HG02588 (cell line): ENCODE data around the gene ANG.

ENCODE experiments used
- ATAC-seq: cut with Tn5 transposase; IDR thresholded peaks from one replicate; pipeline ENCODE4 v1.9.1; 2021; ENCODE audit warnings: mild to moderate bottlenecking, moderate library complexity; ENCODE audit not compliant: unreplicated experiment

ANG gene

GRCh38 chr14:20675669-20676068 is 12.9 kb upstream of the ANG start:
- ATAC-seq: no peak

DNA sequence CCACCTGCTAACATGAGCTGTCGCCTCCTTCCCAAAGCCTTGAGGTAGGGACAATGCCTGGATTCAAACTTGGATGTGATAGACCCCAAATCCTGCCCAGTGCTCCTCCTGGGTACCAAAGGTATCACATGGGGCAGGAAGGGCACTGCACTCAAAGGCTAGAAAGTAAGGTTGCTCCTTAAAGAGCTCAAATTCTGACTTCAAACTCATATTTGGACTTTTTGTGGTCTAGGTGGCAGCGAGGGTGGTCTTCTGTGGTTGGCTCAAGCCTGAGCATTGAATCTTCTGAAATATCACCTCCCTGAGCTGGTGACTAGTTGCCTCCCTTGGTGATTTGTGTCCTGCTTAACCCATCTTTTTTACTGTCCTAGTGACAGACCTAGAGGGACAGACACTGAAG is 12.5 kb upstream of the ANG start:
- ATAC-seq: no peak

- no peak for ATAC-seq
Measured at GRCh38 chr14:20679907-20680306, 8.7 kb upstream of the ANG start.

DNA sequence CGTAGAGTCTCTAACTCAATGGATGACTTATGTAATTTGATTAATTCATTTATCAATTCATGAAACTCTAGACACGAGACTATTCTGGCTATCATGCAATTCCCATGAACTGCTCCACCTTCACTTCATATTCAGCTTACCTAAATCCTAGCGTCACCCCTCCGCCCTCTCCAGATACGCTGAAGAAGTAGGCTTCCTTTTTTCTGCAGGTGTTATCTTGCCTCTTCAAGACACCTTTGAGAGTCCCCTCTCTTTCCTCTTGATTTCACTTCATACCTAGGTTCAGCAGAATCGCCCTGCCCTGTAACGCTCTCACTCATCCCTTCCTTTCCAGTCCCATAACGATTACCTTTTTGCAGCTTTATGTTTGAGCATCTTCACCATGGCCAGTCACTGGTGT is 8.2 kb upstream of the ANG start:
- ATAC-seq: no peak

GRCh38 chr14:20680843-20681347 is 7.7 kb upstream of the ANG start:
- ATAC-seq: peak; percentile 24

DNA sequence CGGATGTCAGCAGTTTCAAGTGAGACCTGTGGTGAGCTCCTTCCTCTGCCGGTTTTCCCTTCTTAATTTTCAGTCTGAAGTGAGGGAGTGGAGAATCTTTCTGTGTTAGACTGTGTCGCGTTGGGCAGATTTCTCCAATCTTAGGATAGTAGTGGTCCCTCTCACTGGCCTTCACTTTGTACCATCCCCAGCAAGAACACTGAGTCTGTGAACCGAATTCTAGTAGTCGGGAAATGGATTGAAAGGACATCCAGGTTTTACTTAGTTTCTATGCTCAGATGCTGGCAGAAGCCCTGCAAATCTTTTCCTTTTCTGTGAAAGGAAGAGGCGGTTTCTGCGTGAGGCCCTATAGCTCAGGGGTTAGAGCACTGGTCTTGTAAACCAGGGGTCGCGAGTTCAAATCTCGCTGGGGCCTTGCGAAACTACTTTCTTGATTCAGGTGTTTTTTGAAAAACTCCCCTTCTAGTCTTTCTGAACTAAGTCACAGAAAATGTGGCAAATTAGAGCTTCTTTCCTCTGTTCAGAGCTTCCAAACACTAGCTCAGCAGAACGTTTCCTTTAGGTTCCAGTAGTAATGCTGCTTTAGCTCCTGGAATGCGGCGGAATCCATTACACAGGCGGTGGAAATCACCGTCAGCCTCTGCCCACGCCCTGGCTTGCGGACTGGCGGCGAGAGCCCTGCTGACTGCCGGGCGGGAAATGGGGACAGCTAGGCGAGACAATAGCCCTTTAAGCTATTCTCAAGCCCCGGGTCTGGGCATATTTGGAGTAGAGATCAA is 7.0 kb upstream of the ANG start:
- ATAC-seq: peak; percentile 18

DNA sequence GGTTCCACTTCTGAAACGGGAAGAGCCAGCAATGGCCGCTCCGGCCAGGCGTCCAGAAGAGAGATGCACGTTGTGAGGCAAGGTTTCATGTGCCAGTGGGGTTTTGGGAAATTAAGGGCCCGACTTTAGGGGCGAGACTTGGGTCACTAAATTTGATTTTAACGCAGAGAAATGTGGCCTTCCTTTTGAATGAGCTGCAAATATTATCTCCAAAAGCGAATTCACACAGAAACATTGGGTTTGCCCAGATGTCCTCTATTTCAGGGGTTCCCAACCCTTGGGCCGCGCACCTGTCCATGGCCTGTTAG is 6.5 kb upstream of the ANG start:
- no peak for ATAC-seq

- peak; percentile 35 for ATAC-seq
Measured at GRCh38 chr14:20682435-20683124, 6.0 kb upstream of the ANG start.

DNA sequence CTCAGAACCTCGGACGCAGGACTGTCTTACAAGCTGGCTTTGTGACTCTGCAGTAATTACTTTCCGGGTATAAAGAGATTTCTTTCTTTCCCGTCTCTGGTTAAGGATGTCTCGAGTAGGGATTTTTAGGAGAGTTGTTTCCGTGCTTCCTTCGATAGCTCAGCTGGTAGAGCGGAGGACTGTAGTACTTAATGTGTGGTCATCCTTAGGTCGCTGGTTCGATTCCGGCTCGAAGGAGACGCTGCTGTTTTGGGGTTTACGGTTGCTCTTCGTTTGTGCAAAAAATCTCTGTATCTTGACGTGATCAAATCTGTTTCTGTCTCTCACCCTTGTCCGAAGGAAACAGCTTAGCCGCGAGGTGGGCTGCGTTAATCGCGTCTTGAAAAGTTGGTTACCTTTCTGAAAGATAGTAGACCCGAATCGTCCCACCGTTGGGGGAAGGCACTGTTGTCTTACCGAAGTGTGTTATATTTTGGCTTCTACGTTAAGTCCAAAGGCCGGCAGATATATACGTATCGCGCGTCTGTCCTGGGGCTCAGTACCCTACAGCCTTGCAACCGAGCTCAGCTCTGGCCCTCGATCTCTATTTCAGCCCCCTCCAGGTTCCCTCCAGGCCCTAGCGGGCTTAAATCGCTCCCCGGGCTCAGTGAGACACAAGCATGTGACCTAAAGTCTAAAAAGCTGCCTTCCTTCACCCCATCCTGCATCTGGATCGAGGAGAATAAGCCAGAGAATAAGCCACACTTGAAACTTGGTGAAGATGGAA is 5.3 kb upstream of the ANG start:
- peak; percentile 24 for ATAC-seq

DNA sequence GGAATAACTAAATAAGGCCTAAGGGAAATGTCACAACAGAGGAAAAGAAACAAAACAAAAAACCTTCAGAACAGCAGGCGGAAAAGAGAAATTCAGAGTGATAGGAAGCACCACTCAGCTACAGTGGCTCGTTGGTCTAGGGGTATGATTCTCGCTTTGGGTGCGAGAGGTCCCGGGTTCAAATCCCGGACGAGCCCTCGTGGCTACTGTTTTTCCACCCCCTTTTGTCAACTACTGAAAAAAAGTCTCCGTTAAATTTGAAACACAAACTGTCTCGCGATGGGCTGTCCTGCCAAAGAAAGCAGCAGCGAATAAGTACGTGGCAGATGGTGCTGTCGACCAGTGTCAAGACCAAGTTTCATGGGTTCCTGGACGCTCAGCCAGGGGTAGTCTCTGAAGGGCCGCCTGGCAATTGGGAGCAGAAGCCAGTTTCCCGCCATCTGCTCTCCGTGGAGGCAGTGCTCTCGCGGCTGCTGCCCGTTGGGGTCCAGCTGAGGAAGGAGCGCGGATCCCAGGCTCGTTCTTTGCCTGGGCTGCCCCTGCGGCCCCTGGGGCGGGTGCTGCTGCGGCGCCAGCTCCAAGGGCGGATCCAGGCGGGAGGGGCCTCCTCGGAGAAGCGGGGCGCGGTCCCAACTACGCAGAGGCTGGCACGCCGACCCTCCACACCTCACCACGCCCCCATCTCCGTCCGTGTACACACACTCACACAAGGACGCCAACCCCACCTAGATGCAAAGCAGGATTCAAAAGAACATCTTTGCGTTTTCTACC is 4.5 kb upstream of the ANG start, which contains the start of gene RNASE4:
TSS of gene RNASE4 (plus strand) at position 670 of the 771 bp plus-strand sequence. CDS start 14,812 bp downstream, outside the sequence.
- ATAC-seq: peak; percentile 25

DNA sequence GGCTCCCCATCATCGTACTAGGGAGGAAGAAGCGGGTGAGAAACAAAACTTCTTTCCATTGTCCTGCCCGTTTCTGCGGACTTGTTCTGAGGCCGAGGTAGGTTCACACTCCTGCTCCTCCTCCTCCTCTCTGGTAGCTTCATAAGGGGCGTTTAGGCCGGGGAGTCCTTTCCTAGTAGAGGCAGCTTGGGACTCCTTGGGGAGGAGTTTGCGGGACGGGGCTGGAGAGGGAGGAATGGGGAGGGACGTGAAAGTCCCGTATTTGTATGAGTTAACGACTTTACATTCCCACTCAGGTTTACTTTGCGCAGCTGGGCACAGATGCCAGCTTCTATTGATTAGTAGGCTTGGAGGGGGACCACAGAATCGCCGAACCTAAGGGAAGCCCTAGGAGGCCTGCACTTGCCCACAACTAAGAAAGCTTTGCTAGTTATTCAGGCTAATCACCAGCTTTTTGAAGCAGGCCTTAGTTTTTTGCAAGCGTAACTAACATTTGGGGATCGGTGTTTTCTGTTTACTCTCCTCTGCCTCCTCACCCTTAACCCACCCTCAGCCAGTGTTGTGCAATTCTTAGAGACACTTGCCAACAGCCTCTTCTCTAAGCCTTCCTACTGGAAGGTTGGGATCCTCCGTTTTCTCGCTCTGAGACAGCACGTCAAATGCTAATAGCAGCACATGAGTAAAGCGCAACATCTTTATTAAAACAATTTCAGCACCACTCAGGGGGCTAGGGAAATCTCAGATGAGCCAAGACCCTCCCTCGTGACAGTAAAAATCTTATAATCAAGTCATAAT is 3.7 kb upstream of the ANG start:
- ATAC-seq: no peak

DNA sequence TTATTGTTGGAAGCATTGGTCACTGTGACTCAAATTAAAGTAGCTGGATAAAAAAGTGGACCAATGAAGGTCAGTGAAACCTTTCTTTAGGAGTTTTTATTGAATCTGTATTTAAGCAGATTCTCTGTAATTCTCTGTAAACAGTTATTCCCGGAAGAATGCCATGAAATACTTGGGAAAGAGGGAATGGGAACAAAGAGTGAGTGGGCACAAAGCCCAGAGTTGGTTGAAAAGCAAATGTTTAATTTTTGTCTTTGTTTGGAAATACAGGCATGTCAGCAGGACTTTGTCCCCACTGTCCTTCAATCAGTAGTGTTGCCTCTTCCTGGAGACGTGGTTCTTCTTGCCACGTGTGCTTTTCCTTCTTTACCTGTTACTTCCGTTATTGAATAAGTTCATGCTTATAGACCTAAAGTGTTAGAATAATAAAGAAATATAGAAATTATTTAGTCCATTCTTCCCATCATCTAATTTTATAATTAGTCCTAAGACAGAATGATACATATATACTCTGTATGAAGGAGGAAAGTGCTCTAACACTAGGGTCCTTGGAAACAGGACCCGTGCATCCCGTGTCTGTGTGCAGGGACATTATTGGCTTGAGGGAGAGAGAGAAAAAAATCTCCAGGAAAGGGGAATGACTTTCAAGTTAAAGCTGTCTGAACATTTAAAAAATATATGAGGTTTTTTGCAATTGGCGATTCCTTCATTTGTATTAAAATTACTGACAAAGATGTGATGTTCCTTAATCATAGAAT is 2.0 kb upstream of the ANG start:
- no peak for ATAC-seq

DNA sequence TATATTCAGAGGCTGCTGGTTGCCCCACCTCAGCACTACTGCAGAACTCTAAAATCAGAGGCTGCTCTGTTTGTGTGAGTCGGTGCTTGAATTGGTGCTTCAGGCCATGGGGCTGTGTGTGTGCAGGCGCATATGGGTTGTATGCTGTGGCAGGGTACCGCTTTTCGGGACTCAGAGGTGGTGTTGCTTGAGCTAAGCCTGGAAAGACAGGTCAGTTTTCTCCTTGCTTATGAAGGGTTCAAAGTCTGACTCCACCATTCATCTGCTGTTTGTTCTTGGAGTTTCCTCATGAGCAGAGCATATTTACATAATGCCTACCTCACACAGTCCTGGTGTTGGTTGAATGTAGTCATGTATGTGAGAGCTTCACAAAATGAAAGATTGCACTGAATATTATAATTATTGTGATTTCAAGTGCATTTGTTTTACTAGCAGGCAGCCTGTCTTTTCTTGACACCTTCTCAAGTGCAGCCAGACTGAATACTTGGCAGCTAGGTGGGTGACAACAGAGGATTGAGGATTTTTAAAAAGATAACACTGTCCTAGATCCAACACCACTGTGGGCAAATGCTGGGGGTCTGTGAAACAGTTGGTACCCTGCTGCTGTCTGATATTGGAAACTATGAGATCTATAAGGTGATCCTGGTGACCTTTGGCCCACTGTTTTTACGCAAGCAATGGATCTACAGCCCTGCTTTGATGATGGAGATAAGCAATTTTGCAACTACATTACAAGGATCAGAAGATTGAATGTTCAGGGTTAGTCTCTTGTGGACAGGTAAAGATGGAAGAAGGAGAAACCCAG is 1.0 kb upstream of the ANG start:
- ATAC-seq: no peak

- ATAC-seq: peak; percentile 74
Measured at GRCh38 chr14:20690848-20691640, 2.5 kb downstream of the ANG start.

DNA sequence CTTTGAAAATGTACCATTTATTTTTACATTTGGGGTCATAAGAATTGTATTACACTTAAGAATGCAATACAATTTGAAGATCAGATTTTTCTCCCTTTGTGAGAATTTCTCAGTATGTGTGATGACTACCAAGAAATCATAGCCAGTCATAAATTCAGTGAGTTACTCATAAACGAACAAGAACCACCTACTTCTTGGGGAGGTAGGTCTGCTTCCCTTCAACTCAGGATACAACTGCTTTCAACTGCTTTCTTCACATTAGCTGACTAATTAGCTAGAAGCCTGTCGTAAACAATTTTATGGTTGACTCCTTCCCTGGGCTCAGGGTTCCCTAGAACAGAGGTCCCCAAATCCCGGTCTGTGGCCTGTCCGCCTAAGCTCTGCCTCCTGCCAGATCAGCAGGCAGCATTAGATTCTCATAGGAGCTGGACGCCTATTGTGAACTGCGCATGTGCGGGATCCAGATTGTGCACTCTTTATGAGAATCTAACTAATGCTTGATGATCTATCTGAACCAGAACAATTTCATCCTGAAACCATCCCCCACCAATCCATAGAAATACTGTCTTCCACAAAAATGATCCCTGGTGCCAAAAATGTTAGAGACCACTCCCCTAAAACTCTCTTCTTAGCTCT is 3.7 kb downstream of the ANG start:
- no peak for ATAC-seq

DNA sequence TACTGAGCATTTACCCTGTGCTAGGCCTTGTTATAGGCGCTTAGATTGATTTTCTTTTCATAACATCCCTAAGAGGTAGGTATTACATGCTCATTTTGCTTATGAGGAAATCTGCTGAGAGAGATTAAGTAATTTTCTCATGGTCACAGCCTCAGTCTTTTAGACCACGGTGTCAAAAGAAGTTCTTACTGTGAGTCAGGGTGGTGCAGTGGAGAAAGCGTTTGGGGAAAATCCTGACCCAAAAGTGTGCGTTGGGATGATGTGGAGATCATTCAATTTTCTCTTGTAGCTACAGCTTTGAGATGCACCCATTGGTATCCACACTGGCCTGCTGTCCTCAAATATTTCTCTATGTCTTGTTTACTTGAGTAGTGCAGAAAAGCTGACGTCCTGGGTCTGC is 8.2 kb downstream of the ANG start:
- no peak for ATAC-seq
